ENCODE results near the gene TFDP2.

GRCh38 chr3:142149673-142149992, 289 bp upstream of the TFDP2 start:
- TF ChIP-seq, protein P1, sequence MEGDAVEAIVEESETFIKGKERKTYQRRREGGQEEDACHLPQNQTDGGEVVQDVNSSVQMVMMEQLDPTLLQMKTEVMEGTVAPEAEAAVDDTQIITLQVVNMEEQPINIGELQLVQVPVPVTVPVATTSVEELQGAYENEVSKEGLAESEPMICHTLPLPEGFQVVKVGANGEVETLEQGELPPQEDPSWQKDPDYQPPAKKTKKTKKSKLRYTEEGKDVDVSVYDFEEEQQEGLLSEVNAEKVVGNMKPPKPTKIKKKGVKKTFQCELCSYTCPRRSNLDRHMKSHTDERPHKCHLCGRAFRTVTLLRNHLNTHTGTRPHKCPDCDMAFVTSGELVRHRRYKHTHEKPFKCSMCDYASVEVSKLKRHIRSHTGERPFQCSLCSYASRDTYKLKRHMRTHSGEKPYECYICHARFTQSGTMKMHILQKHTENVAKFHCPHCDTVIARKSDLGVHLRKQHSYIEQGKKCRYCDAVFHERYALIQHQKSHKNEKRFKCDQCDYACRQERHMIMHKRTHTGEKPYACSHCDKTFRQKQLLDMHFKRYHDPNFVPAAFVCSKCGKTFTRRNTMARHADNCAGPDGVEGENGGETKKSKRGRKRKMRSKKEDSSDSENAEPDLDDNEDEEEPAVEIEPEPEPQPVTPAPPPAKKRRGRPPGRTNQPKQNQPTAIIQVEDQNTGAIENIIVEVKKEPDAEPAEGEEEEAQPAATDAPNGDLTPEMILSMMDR (conservative IDR thresholded peaks at IDR 0.05; ENCODE audit: low read length), result no peak
- no peak for TF ChIP-seq EZH2phosphoT487 (IDR thresholded peaks at IDR 0.05; ENCODE audit: borderline replicate concordance, low read depth, low read length)
